HG02610 (cell line): ENCODE measurements around the gene METTL26.

Experiments
- ATAC-seq: cut with Tn5 transposase; IDR thresholded peaks from one replicate; pipeline ENCODE4 v1.9.1; 2021; ENCODE audit warnings: mild to moderate bottlenecking, moderate library complexity; ENCODE audit not compliant: unreplicated experiment

METTL26 gene

DNA sequence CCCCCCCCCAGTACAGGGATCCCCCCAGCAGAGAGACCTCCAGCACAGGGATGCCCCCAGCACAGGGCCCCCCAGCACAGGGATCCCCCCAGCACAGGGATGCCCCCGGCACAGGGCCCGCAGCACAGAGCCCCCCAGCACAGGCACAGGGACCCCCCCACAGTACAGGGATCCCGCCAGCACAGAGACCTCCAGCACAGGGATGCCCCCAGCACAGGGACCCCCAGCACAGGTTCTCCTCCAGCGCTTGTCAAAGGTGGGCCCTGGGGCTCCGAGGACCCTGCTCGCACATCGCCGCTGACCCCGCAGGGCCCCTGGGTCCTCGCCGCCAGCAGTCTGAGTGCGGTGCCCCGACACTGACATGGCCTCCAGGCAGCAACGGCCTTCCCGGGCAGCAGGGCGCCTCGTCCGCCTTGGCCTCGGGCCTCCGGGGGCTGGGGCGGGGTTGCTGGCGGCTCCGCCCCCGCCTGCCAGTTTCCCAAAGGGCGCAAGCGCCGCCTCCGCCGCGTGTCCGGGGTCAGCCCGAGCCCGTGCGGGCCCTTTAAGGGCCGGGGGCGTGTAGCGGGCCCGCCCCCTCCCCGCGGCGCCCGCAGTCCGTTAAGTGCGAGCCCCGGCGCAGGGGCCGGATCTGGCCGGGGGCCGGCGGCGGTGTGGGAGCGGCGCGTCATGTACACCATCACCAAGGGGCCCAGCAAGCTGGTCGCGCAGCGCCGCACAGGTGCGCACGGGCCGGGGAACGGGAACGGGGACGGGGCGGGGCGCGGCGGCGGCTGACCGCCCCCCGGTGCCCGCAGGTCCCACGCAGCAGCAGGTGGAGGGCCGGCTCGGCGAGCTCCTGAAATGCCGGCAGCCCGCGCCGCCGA lies 5.5 kb upstream of the METTL26 start, which contains the start of gene MCRIP2:
TSS of gene MCRIP2 (plus strand) at position 503 of the 863 bp plus-strand sequence. CDS start at position 667, 164 bp downstream.
- ATAC-seq = peak; percentile 59

DNA sequence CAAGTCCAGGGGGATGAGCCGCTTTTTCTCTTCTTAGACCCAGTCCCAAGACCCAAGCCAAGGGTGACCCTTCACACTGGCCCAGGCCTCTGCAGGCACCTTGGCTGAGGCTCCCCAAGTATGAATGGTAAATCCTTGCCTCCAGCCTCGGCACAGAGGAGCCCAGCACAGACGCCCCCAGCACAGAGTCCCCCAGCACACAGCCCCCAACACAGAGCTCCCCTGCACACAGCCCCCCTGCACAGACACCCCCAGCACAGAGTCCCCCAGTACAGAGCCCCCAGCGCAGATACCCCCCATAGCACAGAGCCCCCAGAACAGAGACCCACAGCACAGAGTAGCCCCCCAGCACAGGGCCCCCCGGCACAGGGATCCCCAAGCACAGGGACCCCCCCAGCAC lies 4.5 kb upstream of the METTL26 start:
- ATAC-seq = no peak

DNA sequence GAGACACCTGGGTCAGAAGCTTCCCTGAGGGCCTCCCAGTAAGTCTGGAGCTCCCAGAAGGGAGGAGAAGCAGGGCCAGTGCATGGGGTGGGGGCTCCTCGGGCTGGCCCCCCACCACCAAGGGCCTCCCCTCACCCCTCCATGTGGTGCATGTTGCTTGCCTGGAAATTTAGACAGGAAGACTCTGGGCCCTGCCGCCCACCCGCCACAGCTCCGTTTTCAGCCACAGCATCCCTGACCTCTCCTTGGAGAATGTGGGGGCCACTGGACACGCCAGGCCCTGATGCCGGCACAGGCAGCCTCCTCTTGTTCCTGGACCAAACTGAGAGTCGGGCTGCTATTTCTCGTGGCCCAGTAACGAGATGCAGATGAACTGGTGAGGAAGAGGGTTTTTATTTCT lies 2.7 kb upstream of the METTL26 start:
- no peak for ATAC-seq

DNA sequence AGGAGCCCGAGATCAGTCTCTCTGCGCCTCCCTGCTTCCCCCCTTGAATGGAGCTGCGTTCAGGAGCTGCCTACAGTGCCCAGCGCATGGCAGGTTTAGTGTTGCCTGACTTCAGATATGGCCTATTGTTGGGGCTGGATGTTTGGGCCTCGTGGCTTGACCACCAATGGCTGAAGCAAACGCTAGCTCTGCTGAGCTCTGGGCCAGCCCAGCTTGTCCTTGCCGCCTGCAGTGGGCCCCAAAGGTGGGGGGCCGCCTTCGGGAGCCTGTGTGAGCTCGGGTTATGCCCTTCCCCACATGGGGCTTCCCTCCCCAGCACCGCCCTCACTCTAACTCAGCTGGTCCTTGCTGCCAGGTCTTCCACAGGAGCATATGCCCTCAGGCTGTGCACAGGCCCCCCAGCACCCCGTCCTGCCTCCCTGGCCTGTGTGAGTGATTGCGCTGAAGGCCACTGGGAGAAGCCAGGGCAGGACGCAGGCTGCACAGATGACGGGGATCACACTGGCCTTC lies 2.0 kb upstream of the METTL26 start:
- no peak for ATAC-seq

DNA sequence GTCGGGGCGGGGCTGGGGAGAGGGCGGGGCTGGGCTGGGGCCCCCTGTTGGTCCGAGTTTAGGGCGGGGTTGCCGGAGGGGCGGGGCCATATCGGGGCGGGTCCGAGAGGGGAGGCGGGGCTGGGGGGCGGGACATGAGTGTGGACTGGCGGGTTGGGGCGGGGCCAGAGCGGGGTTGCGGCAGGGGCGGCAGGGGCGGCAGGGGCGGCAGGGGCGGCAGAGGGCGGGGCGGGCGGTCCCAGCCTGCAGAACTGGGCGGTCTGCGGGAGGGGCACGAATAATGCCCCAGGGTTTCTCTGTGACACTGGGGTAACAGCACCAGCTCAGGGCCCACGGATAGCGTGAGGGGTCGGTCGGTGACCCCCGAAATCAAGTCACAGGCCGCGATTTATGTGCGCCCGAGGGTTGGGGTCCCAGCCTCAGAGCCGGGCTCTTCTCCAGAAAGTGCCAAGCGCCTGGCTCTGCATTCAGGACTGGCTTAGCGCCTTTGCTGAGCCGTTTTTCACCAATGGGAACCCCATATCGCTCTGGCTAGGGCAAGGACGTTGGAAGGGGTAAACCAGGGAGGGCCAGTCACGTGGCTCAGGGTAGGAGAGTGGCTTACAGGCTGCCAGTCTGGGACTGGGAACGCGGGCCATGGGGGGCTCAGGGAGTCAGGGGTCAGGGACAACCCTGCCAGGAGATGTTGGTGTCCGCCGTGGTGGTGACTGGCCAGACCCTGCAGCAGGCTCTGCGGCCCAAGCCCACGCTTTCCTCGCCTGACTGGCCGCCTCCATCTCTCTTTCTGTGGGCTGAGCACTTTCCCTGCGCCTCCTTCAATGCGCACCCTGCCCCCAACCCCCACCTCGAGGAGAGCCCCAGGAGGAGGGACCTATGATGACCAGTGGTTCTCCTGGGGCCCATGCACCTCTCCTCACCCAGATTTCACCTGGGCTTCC lies 1.2 kb upstream of the METTL26 start:
- peak; percentile 0 for ATAC-seq

DNA sequence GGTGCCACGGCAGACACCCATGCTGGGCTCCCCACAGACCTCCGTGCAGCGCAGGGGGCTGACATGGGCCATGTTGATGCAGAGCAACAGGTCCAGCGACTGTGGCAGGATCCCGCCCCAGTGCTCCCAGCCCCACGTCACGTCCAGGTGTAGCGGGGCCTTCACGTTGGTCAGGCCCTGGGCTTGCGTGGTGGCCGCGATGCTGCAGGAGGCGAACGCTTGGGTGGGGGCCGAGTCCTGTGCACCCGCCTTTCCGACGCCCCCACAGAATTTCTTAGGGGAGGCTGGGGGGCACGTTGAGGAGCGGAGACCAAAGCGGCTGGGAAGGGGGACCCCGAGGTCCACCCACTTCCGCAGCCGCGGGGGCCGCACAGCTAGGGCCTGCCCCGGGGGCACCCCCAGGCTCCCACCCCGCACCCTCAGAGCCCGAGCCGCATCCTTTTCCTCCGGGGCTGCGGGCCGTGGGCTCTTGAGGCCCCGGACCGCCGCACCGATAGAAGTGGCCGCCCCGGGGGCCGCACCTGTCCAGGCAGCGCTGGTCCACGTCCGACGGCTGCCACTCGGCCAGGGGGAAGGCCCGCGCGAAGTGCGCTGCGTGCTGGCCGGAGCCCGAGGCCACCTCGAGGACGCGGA lies 416 bp downstream of the METTL26 start:
- ATAC-seq = peak; percentile 6

DNA sequence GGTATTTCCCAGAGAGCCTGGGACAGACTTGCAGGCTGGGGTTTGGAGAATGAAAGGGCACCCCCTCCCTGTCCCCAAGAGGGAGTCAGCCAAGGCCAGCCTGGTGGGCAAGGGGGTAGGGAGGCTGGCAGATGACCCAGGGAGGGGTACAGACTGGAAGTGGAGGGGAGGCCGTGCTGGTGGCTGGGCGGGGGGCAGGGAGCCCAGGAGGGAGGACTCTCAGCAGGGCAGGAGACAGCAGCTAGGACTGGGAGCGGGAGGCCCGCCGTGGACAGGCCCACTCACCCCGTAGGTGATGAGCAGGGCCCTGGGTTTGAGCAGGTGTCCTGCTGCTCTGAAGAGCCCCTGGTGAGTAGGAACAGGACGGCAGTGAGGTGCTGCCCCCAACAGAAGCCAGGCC lies 1.1 kb downstream of the METTL26 start:
- no peak for ATAC-seq

DNA sequence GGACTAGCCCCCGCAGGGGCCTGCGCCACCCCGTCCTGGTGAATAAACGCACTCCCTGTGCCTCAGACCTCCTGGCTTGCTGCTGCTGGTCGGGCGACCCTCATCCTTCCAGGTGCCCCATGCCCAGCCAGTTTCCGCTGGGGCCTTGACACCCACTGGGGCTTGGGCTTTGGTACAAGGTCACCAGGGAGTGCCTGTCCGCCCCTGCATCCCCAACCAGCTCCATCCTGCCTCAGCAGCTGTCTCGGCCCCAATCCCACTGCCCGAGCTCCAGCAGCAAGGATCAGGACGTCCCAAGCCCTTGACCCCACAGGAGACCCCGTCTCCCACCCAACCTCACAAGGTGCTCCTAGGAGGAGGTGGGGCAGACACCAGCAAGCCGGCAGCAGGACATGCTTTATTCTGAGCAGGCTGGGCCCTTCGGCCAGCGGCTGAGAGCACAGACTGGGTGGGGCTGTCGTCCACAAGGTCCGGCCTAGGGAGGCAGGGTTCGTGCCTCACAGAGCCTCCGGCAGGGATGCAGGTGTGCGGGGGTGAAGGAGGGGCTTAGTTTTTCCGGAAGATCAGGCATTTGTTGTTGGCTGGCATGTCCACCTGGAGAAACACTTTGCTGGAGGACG lies 1.9 kb downstream of the METTL26 start:
- no peak for ATAC-seq

DNA sequence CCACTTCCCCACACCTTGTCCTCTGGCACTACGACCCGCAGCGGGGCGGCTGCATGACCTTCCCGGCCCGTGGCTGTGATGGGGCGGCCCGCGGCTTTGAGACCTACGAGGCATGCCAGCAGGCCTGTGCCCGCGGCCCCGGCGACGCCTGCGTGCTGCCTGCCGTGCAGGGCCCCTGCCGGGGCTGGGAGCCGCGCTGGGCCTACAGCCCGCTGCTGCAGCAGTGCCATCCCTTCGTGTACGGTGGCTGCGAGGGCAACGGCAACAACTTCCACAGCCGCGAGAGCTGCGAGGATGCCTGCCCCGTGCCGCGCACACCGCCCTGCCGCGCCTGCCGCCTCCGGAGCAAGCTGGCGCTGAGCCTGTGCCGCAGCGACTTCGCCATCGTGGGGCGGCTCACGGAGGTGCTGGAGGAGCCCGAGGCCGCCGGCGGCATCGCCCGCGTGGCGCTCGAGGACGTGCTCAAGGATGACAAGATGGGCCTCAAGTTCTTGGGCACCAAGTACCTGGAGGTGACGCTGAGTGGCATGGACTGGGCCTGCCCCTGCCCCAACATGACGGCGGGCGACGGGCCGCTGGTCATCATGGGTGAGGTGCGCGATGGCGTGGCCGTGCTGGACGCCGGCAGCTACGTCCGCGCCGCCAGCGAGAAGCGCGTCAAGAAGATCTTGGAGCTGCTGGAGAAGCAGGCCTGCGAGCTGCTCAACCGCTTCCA lies 2.6 kb downstream of the METTL26 start:
- ATAC-seq = no peak

DNA sequence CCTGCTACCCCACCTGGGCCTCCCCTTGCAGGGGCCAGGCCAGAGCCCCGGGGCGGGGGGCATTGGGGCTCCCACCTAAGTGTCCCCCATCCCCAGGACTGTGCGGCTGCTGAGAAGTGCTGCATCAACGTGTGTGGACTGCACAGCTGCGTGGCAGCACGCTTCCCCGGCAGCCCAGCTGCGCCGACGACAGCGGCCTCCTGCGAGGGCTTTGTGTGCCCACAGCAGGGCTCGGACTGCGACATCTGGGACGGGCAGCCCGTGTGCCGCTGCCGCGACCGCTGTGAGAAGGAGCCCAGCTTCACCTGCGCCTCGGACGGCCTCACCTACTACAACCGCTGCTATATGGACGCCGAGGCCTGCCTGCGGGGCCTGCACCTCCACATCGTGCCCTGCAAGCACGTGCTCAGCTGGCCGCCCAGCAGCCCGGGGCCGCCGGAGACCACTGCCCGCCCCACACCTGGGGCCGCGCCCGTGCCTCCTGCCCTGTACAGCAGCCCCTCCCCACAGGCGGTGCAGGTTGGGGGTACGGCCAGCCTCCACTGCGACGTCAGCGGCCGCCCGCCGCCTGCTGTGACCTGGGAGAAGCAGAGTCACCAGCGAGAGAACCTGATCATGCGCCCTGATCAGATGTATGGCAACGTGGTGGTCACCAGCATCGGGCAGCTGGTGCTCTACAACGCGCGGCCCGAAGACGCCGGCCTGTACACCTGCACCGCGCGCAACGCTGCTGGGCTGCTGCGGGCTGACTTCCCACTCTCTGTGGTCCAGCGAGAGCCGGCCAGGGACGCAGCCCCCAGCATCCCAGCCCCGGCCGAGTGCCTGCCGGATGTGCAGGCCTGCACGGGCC lies 3.4 kb downstream of the METTL26 start:
- ATAC-seq = no peak

DNA sequence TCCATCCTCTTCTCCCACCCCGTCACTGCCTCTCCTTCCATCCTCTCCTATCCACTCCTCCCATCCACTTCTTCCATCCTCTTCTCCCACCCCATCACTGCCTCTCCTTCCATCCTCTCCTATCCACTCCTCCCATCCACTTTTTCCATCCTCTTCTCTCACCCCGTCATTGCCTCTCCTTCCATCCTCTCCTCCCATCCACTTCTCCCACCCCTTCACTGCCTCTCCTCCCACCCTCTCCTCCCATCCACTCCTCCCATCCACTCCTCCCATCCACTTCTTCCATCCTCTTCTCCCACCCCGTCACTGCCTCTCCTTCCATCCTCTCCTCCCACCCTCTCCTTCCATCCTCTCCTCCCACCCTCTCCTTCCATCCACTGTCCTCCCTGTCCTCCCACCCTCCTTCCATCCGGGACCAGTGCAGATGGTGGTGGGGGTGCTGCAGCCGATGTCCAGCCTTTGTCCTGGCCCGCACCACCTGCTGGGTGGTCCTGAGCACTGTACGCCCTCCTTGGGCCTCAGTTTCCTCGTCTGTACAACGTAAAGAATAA lies 4.2 kb downstream of the METTL26 start:
- no peak for ATAC-seq

DNA sequence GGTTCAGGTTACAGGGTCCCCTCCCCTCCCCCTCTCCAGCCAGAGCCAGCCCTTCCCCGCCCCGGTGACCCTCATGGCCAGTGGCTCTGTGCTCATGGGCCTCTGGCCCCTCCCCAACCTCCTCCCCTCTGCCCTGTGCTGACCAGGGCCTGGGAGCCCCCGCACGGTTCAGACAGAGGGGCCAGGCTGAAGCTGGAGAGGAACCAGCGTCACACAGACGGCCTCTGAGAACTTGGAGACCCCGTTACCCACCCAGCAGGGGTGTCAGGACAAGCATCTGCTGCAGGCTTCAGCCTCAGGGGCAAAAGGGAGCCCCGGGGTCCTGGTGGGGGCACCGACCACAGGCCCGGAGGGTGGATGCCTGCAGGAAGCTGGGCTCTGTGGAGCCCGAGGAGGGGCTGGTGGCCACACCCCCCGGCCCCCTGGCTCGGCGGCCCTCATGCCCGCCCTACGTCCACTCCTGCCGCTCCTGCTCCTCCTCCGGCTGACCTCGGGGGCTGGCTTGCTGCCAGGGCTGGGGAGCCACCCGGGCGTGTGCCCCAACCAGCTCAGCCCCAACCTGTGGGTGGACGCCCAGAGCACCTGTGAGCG lies 5.2 kb downstream of the METTL26 start, which contains the start of gene WFIKKN1:
TSS of gene WFIKKN1 (plus strand) at position 171 of the 591 bp plus-strand sequence. CDS start at position 440, 269 bp downstream.
- ATAC-seq = no peak

DNA sequence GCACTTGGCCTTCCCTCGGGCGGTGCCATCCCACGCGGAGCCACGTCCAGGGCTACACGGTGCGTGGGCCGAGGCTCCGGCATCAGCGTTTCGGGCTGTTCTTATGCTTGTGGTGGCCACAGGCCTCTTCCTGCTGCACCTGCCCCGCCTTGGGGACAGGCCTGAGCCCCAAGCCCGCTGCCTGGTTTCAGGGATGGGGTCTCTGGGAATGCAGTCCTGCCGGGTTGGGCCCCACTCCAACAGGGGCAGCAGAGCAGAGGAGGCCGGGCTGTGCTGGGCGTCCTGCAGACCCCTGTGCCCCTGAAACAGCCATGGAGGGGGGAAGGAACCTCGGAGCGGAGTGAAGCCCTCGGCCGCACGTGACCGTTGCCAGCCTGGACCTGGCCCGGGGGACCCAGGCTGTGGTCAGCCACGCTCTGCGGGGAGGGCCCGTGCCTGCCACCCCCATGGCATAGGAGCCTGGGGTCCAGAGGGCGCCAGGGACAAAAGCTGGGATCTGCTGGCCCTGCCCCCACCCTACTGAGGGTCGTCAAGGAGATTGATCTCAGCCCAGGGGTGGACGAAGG lies 5.8 kb downstream of the METTL26 start:
- no peak for ATAC-seq

DNA sequence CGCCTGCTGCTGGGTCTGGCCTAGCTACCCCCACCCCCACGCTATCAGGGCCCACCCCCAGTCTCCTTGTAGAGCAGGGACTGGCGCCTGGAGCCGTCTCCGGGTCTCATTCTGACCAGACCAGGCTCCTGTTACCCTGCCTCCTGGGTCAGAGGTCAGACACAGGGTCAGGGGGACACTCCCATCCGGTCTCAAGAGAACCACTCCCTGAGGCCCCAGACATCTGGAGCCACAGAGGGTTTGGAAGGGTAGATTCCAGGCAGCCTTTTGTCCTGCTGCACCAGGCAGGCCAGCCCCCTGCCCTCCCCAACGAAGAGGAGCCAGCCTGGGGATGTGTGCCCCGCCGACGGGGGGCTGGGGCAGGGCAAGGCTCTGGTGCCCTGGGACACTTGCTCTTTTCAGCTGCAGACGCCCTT lies 6.3 kb downstream of the METTL26 start:
- no peak for ATAC-seq

DNA sequence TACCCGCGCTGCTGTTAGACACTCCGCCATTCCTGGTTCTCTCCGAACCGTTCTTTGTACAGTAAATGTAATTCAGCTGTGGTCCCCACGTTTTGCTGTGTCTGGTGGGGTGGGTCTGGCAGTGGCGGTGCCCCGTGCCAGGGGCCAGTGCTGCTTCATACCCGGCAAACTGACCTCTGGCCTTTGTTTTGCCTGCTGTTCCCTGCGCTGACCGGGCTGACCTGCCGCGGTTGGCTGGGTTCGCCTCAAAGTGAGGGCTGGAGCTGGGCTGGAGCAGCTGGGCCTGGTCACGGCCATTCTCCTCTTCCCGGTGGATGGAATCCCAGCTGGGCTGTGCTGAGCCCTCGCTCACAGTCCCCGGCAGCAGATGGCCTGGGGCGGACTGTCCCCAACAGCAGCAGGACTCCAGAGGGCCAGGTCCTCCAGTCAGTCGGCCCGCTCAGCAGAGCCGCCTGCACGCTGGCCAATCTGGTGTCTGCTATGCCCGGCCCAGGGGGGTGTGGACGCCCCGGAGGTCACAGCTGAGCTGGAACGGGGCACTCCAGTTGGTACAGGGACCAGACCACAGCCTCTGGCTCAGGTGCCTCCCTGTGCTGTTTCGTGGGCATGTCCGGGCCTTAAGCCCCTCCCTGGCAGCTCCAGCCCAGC lies 6.8 kb downstream of the METTL26 start:
- no peak for ATAC-seq

DNA sequence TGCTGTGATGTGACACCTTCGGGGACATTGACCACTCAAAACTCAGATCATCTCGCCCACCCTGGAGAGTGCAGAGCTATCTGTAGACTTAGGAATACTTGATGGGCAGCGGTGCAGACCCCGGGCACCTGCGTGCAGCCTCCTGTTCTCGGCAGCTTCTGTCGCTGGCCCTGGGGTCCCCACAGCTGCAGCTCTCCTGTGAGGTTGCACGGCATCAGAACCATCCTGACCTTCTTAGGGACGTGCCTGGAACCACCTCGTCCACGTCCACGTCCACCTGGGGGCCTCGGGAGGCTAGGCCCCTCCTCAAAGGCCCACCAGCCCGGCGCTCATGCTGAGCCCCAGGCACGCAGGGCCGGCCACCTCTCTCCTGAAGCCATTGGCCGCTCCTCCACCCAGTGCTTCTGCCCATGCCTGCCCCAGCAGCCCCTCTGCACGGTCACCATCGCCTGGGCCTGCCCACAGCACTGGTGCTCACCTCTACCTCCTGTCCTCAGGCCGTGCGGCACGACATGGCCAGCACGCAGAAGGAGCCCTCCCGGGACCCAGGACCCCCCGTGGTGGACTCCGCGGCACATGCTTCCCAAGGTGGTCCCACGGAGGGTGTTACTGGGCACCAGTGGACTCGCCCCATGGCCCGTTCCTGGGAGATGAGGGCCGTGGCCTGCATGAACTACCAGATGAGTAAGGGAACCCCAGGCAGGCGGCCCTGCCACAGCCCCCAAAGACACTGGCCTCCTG lies 7.6 kb downstream of the METTL26 start:
- ATAC-seq = no peak
